Midbrain (tissue), 1 donor: Measurements from ENCODE around the gene SH2D3A.
"Not testable (repeated sequence)": the region's sequence is repeated elsewhere in the genome, so short reads cannot be mapped to it uniquely, and the experiment has no call there.

Source experiments
- DNase-seq: peaks from one replicate; lab custom pipeline; 2025; lab: John Stamatoyannopoulos, UW

Gene SH2D3A

DNA sequence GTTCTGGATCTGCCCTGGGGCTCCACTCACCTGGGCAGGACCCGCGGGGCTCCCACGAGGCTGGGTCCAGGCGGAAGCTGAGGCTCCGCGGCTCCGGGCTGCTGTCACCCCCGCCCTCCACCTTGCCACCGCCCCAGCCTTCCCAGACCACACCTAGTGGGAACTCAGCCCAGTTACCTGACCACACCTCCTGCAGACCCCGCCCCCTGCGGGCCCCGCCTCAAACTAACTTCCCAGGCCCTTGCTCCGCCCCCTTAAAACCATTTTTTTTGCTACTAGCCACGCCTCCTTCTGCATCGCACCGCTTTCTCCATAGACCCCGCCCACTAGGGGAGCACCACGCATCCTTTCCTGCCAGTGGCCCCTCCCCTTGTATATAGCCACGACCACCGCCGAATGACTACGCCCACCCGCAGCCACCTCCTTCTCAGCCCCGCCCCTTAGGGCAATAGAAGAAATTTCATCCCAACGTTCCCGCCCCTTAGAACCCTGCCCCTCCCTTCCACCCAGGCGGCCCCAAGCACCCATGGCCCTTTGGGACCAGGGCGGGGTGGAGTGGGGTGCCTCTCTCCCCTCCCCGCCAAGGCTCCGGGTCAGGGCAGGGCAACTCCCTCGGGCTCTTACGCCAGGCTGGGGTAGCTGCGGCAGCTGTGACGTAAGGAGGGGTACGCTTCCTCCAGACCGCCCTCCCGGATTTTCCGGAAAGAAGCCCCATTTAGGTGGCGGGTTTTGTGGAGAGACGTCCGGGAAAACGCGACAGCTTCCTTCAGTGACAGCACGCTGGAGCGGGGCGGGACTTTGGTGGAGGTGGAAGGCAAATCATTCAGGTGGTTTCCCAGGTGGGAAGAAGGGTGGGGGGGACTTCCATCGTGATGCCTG lies at the start of gene SH2D3A:
Gene SH2D3A, minus strand, starts transcription at position 79 of the 879 bp plus-strand sequence. CDS start 3,687 bp downstream, outside the sequence.
- DNase-seq: no peak

DNA sequence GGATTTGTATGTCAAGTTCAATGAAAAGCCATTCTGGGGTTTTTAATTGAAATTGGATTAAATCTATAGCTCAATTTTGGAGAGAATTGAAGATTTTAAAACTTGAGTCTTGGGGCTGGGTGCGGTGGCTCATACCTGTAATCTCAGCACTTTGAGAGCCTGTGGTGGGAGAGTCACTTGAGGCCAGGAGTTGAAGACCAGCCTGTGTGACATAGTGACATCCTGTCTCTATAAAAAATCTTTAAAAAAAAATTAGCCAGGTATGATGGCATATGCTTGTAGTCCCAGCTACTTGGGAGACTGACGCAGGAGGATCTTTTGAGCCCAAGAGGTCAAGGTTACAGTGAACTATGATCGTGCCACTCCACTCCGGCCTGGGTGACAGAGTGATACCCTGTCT lies 46.4 kb upstream of the SH2D3A start:
- no peak for DNase-seq

DNA sequence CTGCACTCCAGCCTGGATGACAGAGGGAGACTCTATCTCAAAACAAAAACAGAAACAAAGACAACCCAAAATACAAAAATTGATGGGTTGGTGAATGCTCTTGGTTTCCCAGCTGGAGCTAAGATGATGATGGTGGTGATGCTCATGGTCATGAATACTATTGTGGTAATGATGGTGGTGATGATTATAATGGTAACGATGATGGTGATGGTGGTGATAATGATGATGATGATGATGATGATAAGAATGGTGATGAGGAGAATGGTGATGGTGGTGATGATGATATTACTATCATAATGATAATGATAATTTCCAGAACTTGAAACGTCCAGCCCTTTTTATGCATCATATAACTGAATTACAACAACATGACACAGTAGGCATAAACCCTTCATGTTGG lies 45.4 kb upstream of the SH2D3A start:
- DNase-seq: no peak

DNA sequence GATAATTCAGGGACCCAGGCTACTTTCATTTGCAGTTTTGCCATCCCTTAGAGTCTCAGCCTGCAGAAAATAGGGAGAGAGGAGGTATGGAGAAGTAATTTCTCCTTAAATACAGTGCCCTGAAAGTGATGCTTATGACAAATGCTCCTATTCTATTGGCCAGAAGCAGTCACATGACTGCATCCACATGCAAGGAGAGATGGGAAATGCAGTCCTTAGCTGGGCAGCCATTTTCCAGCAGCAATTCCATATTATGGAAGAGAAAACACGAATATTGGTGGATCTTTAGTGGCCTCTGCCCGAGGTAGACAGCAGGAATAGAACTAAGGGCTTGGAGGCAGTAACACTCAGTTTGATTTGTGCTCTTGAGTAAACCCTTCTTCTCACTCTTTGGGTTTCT lies 44.7 kb upstream of the SH2D3A start:
- DNase-seq: no peak

DNA sequence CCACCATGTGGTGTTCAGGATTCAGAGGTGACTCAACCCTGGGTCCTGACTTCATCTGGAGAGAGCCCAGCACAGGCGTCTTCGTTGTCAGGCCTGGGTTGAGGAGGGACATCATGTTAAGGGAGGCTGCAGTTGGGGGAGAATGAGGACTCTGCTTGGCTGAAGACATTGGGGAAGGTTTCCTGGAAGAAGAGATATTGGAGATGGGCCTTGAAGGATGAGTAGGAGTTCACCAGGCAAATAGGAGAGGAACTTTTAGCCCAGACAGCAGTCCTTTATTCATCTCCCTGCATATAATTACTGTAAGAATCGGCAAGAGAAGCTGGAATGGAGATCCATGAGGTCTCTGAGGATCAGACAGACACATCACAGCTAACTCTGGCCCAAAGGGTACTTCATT lies 44.1 kb upstream of the SH2D3A start:
- no peak for DNase-seq

DNA sequence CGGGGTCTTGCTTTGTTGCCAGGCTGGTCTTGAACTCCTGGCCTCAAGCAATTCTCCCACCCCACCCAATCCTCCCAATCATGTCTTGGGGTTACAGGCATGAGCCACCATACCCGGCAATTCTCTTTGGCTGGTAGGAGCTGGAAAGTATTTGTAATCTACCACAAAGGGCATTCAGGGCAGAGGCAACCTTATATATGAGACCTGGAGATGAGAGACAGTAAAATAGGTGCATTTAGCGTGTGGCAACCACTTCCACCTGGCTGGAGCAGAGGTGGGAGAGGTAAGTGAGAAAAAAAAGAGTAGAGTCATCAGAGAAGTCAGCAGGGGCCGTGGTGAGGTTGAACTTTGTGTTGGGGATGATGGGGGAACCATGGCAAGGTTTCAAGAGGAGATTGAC lies 42.0 kb upstream of the SH2D3A start:
- no peak for DNase-seq

DNA sequence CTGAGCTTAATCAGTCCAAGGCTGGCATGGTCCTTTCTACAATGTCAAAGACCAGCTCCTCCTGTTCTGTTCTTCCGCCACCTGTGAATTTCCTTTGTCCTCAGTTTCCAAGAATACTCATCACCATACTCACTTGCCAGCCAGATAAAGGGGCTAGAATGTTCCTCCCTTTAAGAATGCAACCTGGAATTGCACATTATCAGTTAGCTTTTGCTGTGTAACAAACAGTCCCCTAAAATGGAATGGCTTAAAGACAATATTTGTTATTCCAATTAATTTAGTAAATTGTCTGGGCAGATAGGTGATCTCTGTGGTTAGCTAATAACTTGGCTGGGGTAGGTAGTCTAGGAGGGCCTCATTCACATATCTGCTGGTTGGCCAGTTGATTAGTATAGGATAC lies 41.3 kb upstream of the SH2D3A start:
- no peak for DNase-seq

DNA sequence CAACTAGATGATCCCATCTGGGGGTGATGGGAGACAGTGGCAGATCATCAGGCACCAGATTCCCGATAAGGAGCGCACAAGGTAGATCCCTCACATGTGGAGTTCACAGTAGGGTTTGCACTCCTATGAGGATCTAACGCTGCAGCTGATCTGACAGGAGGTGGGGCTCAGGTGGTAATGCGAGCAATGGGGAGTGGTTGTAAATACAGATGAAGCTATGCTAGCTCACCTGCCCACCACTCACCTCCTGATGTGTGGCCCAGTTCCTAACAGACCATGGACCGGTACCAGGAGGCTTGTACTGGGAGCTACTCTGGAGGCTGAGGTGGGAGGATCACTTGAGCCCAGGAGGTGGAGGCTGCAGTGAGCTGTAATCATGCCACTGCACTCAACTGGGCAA lies 40.1 kb upstream of the SH2D3A start:
- no peak for DNase-seq

DNA sequence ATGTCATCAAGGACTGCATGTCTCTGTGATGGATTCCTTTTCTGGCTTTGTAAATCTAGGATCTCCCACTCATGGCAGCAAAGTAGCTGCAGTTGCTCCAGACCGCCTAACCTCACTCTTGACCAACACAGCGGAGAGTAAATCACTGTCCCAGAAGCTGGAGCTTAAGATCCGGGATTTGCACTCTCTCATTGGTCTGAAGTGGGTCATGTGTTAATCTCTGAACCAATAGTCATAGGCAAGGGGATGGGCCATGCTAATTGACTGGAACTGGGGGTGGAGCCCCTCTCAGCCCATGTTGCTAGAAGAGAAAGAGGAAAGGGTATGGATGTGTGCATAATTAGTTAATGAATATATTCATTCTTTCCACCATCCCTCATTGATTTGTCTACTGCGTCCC lies 39.3 kb upstream of the SH2D3A start:
- DNase-seq: no peak

DNA sequence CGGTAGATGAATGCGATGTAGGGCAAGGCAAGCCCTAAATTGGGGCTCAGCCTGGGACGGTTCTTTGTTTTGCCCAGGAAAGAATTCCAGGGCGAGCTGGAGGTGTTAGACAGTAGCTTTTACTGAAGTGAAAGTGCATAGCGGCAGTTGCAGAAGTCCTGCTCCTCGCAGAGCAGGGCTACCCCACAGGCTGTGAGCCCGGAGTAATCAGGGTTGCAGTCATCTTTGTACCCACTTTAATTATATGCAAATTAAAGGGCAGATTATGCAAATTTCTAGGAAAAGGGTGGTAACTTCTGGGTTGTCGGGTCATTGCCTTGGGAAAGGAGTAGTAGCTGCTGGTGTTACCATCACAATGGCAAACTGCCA lies 35.8 kb upstream of the SH2D3A start:
- DNase-seq: no peak

DNA sequence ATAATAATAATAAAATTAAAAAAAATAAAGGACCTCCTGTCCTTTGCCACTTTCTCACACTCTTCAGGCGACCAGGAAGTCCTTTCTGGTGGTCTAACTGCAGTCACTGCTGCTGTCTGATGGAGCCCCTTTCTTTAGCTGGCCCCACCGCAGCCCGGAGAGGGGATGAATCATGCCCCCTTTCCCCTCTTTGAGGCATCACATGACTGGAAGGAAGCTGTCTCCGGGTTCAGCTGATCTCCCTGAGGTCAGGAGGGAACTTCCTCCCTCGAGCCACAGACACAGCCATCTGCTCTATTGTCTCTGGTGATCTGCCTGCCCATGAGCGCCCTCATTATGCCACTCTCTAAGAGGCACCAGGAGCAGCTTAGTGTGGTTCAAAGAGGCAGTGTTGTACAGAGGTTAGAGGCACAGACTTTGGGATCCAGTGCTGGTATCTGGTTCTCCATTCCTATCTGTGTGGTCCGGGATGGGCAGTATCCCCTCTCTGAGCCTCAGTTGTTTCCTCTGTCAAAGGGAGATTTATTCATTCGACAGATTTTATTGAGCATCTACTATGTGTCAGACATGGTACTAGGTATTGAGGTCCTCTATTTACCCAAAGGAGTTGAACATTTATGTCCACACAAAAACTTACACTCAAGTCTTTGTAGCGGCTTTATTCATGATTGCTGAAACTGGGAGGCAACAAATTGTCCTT lies 35.3 kb upstream of the SH2D3A start:
- peak; percentile 14 for DNase-seq

DNA sequence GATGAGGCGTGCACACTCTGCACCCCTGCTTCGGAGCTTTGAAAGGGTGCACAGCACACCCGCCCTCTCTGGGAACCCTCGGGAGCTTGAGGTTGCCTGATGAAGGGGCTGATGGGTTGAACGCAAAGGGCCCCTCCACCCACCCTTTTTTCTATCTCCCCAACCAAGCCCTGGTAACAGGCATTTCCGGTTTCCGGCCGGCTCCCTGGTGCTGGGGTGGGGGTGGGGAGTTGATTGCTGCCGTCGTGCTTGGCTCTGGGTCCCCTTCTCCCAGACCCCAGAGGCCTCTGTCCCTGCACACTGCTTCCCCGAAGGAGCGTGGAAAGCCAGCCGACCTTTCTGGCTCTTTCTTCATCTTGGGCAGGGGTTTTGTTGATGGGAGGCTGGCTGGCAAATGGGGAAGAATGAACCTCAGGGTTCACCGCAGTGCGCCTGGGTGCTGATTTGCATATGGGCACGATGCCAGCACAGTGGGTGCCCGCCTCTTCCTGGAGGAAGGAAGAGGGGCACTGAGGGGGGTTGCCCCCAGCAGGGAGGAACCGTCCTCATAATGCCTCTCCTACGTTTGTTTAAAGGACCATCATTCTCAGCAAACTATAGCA lies 34.4 kb upstream of the SH2D3A start:
- no peak for DNase-seq

DNA sequence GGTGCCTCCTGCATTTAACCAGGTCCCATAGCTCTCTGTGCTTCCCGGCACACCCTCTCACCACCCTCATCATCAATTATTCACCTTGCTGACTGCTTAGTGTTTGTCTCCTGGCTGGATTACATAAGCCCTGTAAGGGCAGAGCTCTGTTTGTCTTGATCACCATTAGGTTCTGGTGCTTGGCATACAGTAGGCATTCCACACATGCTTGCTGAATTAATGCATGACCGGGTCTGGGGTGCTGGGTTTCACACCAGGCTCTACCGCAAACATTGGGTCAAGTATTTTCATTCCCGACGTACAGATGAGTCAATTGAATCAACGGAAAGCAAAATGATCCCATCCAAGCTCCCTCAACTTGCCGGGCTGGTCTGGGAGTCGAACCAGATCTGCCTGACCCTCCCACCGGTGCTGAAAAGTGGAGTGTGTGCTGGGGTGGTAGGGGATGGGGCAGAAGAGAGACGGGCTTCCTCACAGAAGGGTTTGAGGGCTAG lies 33.8 kb upstream of the SH2D3A start:
- DNase-seq: no peak

DNA sequence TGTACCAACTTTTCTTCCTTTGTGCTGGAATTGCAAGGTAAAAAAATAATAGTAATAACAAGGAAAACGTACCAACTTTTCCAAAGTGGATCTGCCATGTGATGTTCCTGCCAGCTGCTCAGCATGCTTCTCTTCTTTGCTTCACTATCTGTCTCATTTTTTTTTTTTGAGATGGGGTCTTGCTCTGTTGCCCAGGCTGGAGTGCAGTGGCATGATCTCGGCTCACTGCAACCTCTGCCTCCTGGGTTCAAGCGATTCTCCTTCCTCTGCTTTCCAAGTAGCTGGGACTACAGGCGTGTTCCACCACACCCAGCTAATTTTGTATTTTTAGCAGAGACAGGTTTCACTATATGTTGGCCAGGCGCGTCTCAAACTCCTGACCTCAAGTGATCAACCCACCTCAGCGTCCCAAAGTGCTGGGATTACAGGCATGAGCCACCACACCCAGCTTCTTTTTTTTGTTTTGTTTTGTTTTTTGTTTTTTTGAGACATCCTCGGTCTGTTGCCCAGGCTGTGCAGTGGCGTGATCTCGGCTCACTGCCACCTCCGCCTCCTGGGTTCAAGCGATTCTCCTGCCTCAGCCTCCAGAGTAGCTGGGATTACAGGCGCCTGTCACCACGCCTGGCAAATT lies 33.0 kb upstream of the SH2D3A start:
- not testable (repeated sequence) for DNase-seq

DNA sequence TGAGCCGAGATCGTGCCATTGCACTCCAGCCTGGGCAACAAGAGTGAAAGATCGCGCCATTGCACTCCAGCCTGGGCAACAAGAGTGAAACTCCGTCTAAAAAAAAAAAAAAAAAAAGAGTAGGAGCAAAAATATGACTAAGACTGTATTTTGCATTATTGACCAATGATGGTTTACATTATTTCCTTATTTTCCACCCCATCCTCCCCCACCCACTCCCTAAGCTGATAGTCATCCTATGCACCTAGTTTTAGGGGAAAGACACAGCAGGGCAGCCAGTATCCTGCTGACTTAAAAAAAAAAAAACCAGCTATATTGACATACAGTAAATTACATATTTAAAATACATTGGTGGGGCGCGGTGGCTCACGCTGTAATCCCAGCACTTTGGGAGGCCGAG lies 30.4 kb upstream of the SH2D3A start:
- DNase-seq: no peak

DNA sequence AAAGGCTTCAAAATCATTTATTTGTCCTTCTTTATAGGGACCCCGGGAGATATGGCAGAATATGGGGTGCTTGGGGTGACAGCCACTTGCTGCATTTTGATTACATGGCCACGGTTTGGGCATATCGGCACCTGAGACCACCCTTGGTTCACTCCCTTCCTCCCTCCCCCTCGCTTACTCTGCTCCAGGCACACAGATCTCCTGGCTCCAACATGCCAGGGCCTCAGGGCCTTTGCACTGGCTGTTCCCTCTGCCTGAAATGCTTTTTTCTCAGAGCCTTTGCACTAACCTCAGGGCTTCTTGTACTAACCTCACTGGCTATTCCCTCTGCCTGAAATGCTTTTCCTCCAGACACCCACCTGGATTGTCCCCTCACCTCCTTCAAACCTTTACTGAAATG lies 29.0 kb upstream of the SH2D3A start:
- no peak for DNase-seq

DNA sequence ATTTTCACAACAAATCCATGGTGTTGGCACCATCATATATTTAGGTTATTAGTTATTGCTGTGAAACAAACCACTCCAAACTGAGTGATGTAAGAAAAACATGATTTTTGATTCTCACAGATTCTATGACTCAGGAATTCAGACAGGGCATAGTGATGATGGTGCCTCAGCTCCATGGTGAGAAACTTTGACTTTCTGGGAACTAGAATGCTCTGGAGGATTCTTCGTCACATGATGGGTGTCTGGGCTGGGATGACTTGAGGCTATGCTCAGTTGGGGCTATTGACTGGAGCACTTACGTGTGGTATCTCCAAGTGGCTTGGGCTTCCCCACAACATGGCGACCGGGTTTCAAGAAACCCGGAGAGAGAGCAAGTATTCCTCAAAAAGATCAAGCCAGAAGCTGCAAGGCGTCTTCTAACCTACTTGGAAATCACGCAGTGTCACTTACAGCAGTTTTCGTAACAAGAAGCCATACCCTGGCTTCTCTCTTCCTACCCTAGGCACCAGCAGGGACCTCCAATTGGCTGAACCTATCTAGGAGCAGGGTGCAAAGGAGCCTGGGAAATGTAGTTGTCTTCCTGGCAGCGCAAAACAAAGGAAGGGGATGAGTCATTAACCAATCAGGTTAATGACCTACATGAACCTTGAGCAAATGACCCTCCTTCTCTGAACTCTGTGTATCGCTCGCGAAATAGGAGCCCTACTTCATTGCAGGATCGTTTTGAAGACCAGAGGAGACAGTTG lies 27.6 kb upstream of the SH2D3A start:
- no peak for DNase-seq

DNA sequence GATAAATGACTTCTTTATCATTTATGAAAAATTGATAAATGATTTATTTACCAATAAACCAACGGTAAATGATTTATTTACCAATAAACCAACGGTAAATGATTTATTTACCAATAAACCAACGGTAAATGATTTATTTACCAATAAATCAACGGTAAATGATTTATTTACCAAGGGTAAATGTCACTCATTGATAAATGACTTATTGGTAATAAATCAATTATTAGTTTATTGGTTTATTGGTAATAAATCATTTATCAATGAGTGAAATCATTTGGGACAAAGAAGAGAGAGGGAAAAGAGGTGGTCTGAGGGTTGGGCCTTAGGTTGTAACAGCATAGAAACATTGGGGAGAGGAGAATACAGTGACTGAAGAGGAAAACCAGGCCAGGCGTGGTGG lies 26.7 kb upstream of the SH2D3A start:
- DNase-seq: no peak

DNA sequence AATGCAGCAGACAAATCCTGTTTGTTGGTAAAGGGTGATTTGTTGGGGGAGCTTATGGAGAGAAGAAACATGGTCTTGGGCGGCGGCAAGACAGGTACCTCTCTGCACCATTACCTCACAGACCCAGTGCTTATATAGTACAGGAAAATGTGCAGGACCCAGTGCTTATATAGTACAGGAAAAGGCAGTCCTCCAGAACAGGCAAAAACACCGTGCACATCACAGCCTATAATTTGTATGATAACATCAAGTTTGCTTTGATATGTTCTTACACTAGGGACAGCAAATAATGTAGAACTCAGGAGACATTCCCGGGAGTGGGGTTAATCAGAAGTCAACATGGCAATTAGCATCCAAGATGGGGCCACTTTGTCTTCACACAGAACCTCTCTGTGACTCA lies 26.2 kb upstream of the SH2D3A start:
- no peak for DNase-seq

DNA sequence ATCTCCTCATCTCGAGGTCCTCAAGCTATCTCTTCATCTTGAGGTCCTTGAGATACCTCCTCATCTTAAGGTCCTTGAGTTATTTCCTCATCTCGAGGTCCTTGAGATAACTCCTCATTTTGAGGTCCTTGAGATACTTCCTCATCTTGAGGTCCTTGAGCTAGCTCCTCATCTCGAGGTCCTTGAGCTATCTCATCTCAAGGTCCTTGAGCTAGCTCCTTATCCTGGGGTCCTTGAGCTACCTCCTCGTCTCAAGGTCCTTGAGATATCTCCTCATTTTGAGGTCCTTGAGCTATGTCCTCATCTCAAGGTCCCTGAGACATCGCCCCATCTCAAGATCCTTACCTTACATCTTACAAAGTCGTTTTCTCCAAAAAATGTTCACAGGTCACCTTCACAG lies 24.0 kb upstream of the SH2D3A start:
- DNase-seq: no peak

DNA sequence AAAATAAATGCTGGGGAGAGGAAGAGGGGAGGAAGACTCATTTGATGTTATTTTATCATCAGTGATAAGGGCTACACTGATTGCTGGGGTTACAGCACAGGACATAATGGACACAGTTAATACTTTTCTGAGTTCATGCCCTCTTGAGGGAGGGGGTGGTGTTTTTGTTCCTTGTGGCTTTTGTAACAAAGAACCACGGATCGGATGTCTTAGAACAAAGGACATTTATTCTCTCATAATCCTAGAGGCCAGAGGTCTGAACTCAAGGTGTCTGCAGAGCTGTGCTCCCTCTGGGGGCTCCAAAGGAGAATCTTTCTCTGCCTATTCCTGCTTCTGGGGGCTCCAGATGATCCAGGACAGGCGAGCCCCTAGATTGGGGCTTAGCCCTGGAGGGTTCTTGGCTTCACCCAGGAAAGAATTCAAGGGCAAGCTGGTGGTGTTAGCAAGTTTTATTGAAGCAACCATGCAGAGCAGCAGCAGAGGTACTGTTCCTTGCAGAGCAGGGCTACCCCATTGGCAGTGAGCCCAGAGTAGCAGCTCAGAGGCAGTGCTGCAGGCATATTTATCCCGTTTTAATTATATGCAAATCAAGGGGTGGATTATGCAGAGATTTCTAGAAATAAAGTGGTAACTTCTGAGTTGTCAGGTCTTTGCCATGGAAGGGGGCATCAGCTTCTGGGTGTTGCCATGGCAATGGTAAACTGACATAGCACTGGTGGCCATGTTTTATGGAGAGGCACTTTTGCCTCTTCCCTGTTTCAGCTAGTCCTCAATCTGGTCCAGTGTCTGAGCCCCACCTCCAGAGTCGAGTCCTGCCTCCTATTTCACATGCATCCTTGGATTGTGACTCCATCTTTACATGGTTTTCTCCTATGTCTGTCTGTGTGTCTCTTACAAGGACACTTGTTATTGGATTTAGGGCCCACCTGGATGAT lies 23.2 kb upstream of the SH2D3A start:
- no peak for DNase-seq
